ENCODE results near the gene NRP2.

Gene NRP2

DNA sequence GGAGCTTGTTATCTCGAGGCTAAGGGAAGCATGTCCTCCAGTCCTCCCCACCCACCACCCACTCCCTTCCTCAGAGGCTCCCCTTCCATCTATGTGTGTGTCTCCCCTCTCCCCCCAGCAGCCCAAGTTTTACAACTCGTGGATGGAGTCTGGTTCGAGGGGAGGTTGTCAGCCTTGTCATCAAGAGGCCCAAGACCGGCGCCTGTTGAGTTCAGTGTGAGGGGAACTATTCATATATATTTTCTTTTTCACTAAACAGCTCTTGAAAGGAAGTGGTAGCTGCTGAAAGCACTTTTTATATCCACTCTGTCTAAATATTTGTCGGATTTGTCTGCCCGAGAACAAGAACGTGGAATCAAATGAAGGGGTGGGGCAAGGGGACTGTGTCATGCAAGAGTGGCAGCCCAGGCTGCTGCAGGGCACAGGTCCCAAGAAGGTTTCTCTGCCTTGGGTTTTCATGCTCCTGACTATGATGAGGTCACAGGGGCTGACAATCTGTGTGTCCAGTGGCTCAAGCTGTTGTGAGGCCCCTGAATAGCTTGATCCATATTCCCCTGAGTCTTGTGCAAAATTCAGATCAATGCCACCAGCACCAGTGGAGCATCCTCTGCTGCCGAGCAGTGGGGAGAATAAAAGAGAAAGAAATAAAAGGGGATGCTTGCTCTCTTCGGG lies 35.0 kb downstream of the NRP2 start:
- H3K27ac ChIP-seq (ENCODE audit: low read length), result no peak overlapping the region
- H3K4me1 ChIP-seq (ENCODE audit: insufficient read depth, low read length), result no peaks in the 10 kb centered on the region
- no peak for DNase-seq

DNA sequence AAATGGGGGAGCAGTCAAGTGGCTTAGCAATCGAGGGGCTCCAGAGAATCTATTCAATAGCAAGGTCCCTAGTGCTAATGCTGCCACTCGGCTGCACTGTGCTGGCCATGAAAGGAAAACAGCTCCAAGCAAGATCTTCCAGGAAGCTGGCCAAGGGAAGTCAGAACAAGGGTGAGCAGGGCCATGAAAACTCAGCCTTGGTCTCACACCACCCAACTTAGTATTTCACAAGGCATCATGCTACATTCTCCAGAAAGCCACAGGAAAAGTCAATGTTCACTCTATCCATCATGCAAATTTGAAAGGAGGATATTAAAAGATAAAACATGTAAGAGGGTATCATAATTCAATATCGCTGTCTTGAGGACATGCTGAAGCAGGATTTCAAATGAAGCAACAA lies 35.7 kb downstream of the NRP2 start:
- Histone ChIP-seq H4K20me1 (ENCODE audit: insufficient read depth, low read length) (no peaks in the 10 kb centered on the region), H3K4me3 (ENCODE audit: low read depth in 1 of 2, low read length in 2 of 2) (no peak overlapping the region), H3K9me3 (ENCODE audit: insufficient read depth, low read length, severe bottlenecking) (no peaks in the 10 kb centered on the region), H3K36me3 (ENCODE audit: insufficient read depth, low read length) (no peaks in the 10 kb centered on the region), H3K27ac (ENCODE audit: low read length) (no peak overlapping the region), H3K27me3 (ENCODE audit: insufficient read depth, low read length, poor library complexity) (no peaks in the 10 kb centered on the region), H3K9ac (ENCODE audit: low read depth, low read length) (no peak overlapping the region), H3K4me1 (ENCODE audit: insufficient read depth, low read length) (no peaks in the 10 kb centered on the region), H2AFZ (ENCODE audit: low read depth, low read length) (no peak overlapping the region), H3K4me2 (ENCODE audit: insufficient read depth, low read length) (no peak overlapping the region), H3K79me2 (ENCODE audit: insufficient read depth, low read length) (no peaks in the 10 kb centered on the region)
- ATAC-seq (ENCODE audit: insufficient read depth, low read depth) (no peak), DNase-seq (no peak)
- no peak for TF ChIP-seq EZH2 (IDR thresholded peaks at IDR 0.05; ENCODE audit: borderline replicate concordance, low read depth, low read length, severe bottlenecking)

More for the DNA sequence above, 35.0 kb downstream of the NRP2 start:
- ATAC-seq (ENCODE audit: insufficient read depth, low read depth), result no peak
- Histone ChIP-seq H3K9ac (ENCODE audit: low read depth, low read length) (no peak overlapping the region), H3K4me3 (ENCODE audit: low read depth in 1 of 2, low read length in 2 of 2) (no peak overlapping the region), H3K9me3 (ENCODE audit: insufficient read depth, low read length, severe bottlenecking) (no peaks in the 10 kb centered on the region), H3K79me2 (ENCODE audit: insufficient read depth, low read length) (no peaks in the 10 kb centered on the region), H3K27me3 (ENCODE audit: insufficient read depth, low read length, poor library complexity) (no peaks in the 10 kb centered on the region), H2AFZ (ENCODE audit: low read depth, low read length) (no peak overlapping the region), H3K4me2 (ENCODE audit: insufficient read depth, low read length) (no peak overlapping the region), H4K20me1 (ENCODE audit: insufficient read depth, low read length) (no peaks in the 10 kb centered on the region), H3K36me3 (ENCODE audit: insufficient read depth, low read length) (no peaks in the 10 kb centered on the region)
- TF ChIP-seq EZH2 (IDR thresholded peaks at IDR 0.05; ENCODE audit: borderline replicate concordance, low read depth, low read length, severe bottlenecking), result no peak
- TF ChIP-seq, protein P1, sequence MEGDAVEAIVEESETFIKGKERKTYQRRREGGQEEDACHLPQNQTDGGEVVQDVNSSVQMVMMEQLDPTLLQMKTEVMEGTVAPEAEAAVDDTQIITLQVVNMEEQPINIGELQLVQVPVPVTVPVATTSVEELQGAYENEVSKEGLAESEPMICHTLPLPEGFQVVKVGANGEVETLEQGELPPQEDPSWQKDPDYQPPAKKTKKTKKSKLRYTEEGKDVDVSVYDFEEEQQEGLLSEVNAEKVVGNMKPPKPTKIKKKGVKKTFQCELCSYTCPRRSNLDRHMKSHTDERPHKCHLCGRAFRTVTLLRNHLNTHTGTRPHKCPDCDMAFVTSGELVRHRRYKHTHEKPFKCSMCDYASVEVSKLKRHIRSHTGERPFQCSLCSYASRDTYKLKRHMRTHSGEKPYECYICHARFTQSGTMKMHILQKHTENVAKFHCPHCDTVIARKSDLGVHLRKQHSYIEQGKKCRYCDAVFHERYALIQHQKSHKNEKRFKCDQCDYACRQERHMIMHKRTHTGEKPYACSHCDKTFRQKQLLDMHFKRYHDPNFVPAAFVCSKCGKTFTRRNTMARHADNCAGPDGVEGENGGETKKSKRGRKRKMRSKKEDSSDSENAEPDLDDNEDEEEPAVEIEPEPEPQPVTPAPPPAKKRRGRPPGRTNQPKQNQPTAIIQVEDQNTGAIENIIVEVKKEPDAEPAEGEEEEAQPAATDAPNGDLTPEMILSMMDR (IDR thresholded peaks at IDR 0.05; ENCODE audit: borderline replicate concordance, extremely low read depth, low read length, poor library complexity, severe bottlenecking), result no peak

DNA sequence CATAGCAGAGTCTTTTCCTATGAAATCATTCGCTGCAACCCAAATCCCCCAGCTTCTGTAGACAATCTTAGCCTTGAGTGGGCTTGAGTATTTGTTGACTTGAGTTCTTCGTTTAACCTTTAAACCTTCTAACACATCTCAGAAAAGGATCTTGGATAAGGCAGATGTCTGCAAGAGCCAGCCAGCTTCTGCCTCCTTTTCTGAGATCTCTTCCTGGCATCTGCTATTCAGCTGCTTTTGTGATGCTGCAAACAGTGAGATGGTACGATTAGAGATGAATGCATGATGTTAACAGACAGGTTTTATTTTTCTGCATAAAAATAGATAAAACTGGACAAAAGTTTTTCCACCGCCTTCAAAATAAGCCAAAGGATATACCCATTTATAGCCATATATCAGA lies 37.5 kb downstream of the NRP2 start:
- H3K4me1 ChIP-seq (ENCODE audit: insufficient read depth, low read length), result no peaks in the 10 kb centered on the region
- H3K79me2 ChIP-seq (ENCODE audit: insufficient read depth, low read length), result no peaks in the 10 kb centered on the region
- H2AFZ ChIP-seq (ENCODE audit: low read depth, low read length), result no peak overlapping the region
- no peak overlapping the region for H3K27ac ChIP-seq (ENCODE audit: low read length)
- no peak overlapping the region for H3K4me3 ChIP-seq (ENCODE audit: low read depth in 1 of 2, low read length in 2 of 2)
- no peak for TF ChIP-seq EZH2 (IDR thresholded peaks at IDR 0.05; ENCODE audit: borderline replicate concordance, low read depth, low read length, severe bottlenecking)
- TF ChIP-seq, protein P1 (IDR thresholded peaks at IDR 0.05; ENCODE audit: borderline replicate concordance, extremely low read depth, low read length, poor library complexity, severe bottlenecking), result no peak
- ATAC-seq (ENCODE audit: insufficient read depth, low read depth) (no peak), DNase-seq (no peak)
- no peaks in the 10 kb centered on the region for H3K9me3 ChIP-seq (ENCODE audit: insufficient read depth, low read length, severe bottlenecking)
- no peaks in the 10 kb centered on the region for H3K27me3 ChIP-seq (ENCODE audit: insufficient read depth, low read length, poor library complexity)
- H3K9ac ChIP-seq (ENCODE audit: low read depth, low read length), result no peak overlapping the region
- no peak overlapping the region for H3K4me2 ChIP-seq (ENCODE audit: insufficient read depth, low read length)
- no peaks in the 10 kb centered on the region for H3K36me3 ChIP-seq (ENCODE audit: insufficient read depth, low read length)
- no peaks in the 10 kb centered on the region for H4K20me1 ChIP-seq (ENCODE audit: insufficient read depth, low read length)

DNA sequence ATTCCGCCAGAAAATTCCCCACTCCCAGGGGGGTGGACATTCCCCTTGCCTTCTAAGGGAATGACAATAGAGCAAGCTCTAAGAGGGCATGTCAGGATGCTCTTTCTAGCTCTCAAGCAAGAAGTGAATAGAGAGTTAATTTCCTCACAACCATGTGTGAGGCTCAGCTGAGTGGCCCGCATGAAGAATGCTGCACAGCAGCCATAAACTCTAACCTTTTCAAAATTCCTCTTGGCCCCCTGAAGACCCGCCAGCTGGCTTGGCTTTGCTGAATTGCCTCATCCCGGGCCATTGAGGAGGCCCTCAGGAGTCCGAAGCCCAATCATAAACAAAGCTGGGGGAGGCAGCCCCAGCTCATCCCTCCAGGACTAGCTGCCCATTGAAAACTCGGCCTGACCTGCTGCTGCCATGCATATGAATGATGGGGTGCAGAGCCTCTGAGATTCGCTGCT lies 38.2 kb downstream of the NRP2 start:
- Histone ChIP-seq H3K27me3 (ENCODE audit: insufficient read depth, low read length, poor library complexity) (no peaks in the 10 kb centered on the region), H2AFZ (ENCODE audit: low read depth, low read length) (no peak overlapping the region), H4K20me1 (ENCODE audit: insufficient read depth, low read length) (no peaks in the 10 kb centered on the region), H3K79me2 (ENCODE audit: insufficient read depth, low read length) (no peaks in the 10 kb centered on the region), H3K27ac (ENCODE audit: low read length) (no peak overlapping the region), H3K9me3 (ENCODE audit: insufficient read depth, low read length, severe bottlenecking) (no peaks in the 10 kb centered on the region), H3K4me3 (ENCODE audit: low read depth in 1 of 2, low read length in 2 of 2) (no peak overlapping the region), H3K4me1 (ENCODE audit: insufficient read depth, low read length) (no peaks in the 10 kb centered on the region), H3K9ac (ENCODE audit: low read depth, low read length) (no peak overlapping the region), H3K36me3 (ENCODE audit: insufficient read depth, low read length) (no peaks in the 10 kb centered on the region), H3K4me2 (ENCODE audit: insufficient read depth, low read length) (no peak overlapping the region)
- no peak for ATAC-seq (ENCODE audit: insufficient read depth, low read depth)
- no peak for TF ChIP-seq EZH2 (IDR thresholded peaks at IDR 0.05; ENCODE audit: borderline replicate concordance, low read depth, low read length, severe bottlenecking)
- TF ChIP-seq, protein P1 (IDR thresholded peaks at IDR 0.05; ENCODE audit: borderline replicate concordance, extremely low read depth, low read length, poor library complexity, severe bottlenecking), result no peak
- DNase-seq, result no peak
